K562 (cell line): ENCODE data around the gene ZNF200. TPM values are rescaled to one million over a fixed set of nuclear protein-coding genes. Genes with fewer than 3 reads are reported as not detected.

Source experiments
- ATAC-seq: fragments of 200-7000 bp; cut with Tn5 transposase; 3 replicates; pipeline ENCODE4 v1.9.1; 2020; ENCODE audit warnings: moderate library complexity
- BruUV-seq: library from RNA; stranded (reverse); fragments of 400-500 nt; replicated peaks from 2 replicates; lab custom pipeline; 2021; lab: Mats Ljungman, UMichigan
- CTCF ChIA-PET: fragments of 300-600 bp; formaldehyde crosslinking; extraction: SDS; loops from one replicate; lab custom pipeline; 2021; ENCODE audit warnings: low intra/inter-chr PET ratio; lab: Yijun Ruan, JAX
- POLR2A ChIA-PET: fragments of 300-600, 350-650 bp; sonication (Branson Sonifier 250); formaldehyde crosslinking; extraction: SDS; loops from one replicate; lab custom pipeline; 2021; ENCODE audit warnings: antibody characterized with exemption, inconsistent platforms; lab: Yijun Ruan, JAX
- DNase-seq, 4 experiments: peaks; one replicate each; pipeline versions ENCODE4 v3.0.0 to v3.0.0-alpha.2; 2011 to 2018; ENCODE audit warnings: low spot score in 3 of 4, mixed read lengths in 3 of 4; ENCODE audit errors: extremely low read depth in 1 of 4
- FAIRE-seq: peaks from 2 replicates; lab custom pipeline; 2011; peaks lifted over from hg19 to GRCh38; lab: Jason Lieb, UNC
- H2AFZ ChIP-seq: 2 replicates; pipeline ENCODE4 v1.6.0; 2011; ENCODE audit warnings: low read depth, low read length, control low read depth, inconsistent platforms
- H3K27ac ChIP-seq: fragments of 200-600 bp; 3 replicates; pipeline ENCODE4 v1.8.0; 2011; ENCODE audit warnings: low read depth, mild to moderate bottlenecking, control low read depth, inconsistent platforms, low read length, moderate library complexity, mixed read lengths; ENCODE audit errors: extremely low read depth
- H3K27me3 ChIP-seq, 2 experiments: fragments of 300-600 bp in 1 of 2; 2 replicates in 1 of 2; 3 replicates in 1 of 2; pipeline versions ENCODE4 v1.6.0 to v1.8.0; 2011; ENCODE audit warnings: inconsistent platforms in 2 of 2, low read length in 2 of 2, mild to moderate bottlenecking in 1 of 2, mixed read lengths in 1 of 2, moderate library complexity in 1 of 2; ENCODE audit not compliant: control insufficient read depth in 2 of 2, insufficient read depth in 2 of 2
- H3K36me3 ChIP-seq: fragments of 300-600 bp; 3 replicates; pipeline ENCODE4 v1.8.0; 2011; ENCODE audit warnings: mild to moderate bottlenecking, low read length, inconsistent platforms; ENCODE audit not compliant: control insufficient read depth, insufficient read depth
- H3K4me1 ChIP-seq, 2 experiments: fragments of 200-600 bp in 1 of 2; replicated peaks in 1 of 2; 2 replicates in 1 of 2; 3 replicates in 1 of 2; pipeline versions ENCODE4 v1.5.1 to v1.8.0; 2011; ENCODE audit warnings: inconsistent platforms in 2 of 2, low read length in 2 of 2, mild to moderate bottlenecking in 1 of 2, mixed read lengths in 1 of 2, moderate library complexity in 1 of 2; ENCODE audit not compliant: control insufficient read depth in 2 of 2, insufficient read depth in 2 of 2
- H3K4me2 ChIP-seq: 2 replicates; pipeline ENCODE4 v1.6.1; 2011; ENCODE audit warnings: low read length, control low read depth, inconsistent platforms, mixed read lengths; ENCODE audit not compliant: insufficient read depth
- H3K4me3 ChIP-seq: fragments of 200-600 bp; sonication (generic), shearing (Covaris generic); 2 replicates; pipeline ENCODE4 v1.5.1; 2016; ENCODE audit warnings: control low read depth, inconsistent platforms
- H3K79me2 ChIP-seq: fragments of 200-600 bp; 3 replicates; pipeline ENCODE4 v1.8.0; 2011; ENCODE audit warnings: low read length, inconsistent platforms; ENCODE audit not compliant: control insufficient read depth, insufficient read depth
- H3K9ac ChIP-seq, 2 experiments: 2 replicates each; pipeline versions ENCODE4 v1.6.0 to v1.6.1; 2011; ENCODE audit warnings: low read depth in 2 of 2, low read length in 2 of 2, control low read depth in 1 of 2, inconsistent platforms in 1 of 2, mild to moderate bottlenecking in 1 of 2, mixed read lengths in 1 of 2; ENCODE audit not compliant: insufficient read depth in 1 of 2
- H3K9me1 ChIP-seq: one replicate; pipeline ENCODE4 v1.6.0; 2011; ENCODE audit warnings: inconsistent platforms, mild to moderate bottlenecking, low read length, moderate library complexity; ENCODE audit not compliant: control insufficient read depth, insufficient read depth
- H3K9me3 ChIP-seq: replicated peaks from 2 replicates; pipeline ENCODE4 v1.5.1; 2011; ENCODE audit warnings: low read depth, low read length, inconsistent platforms; ENCODE audit not compliant: control insufficient read depth, insufficient read depth
- H4K20me1 ChIP-seq: replicated peaks from 2 replicates; pipeline ENCODE4 v1.6.1; 2011; ENCODE audit warnings: low read length, inconsistent platforms, mixed read lengths; ENCODE audit not compliant: control insufficient read depth, insufficient read depth
- CBFB ChIP-seq: sonication (generic); formaldehyde crosslinking; IDR thresholded peaks from 2 replicates; pipeline ENCODE4 v1.4.0; 2020; ENCODE audit warnings: mild to moderate bottlenecking, missing genetic modification reagents
- FOSL1 ChIP-seq: fragments of 200-800 bp; sonication (Bioruptor generic); conservative IDR thresholded peaks from 2 replicates; pipeline ENCODE4 v1.6.1; 2016; ENCODE audit warnings: missing genetic modification characterization, missing compliant biosample characterization
- GATAD2A ChIP-seq: fragments of 450-650 bp; IDR thresholded peaks from 2 replicates; pipeline ENCODE4 v1.6.1; 2017
- GTF3C2 ChIP-seq: IDR thresholded peaks from 3 replicates; pipeline ENCODE4 v1.6.1; 2011; ENCODE audit warnings: borderline replicate concordance, mild to moderate bottlenecking, moderate library complexity; ENCODE audit not compliant: insufficient read length; ENCODE audit errors: extremely low read depth
- POLR2H ChIP-seq: IDR thresholded peaks from 2 replicates; pipeline ENCODE4 v1.6.1; 2016; ENCODE audit warnings: missing genetic modification characterization, low read depth, mild to moderate bottlenecking, control low read depth, missing compliant biosample characterization, moderate library complexity
- POLR3A ChIP-seq: IDR thresholded peaks from 2 replicates; pipeline ENCODE4 v1.6.1; 2011; ENCODE audit warnings: borderline replicate concordance, mild to moderate bottlenecking, moderate library complexity; ENCODE audit not compliant: insufficient read length, insufficient read depth; ENCODE audit errors: extremely low read depth
- TEAD4 ChIP-seq, 2 experiments: sonication (generic) in 1 of 2; formaldehyde crosslinking in 1 of 2; IDR thresholded peaks; 2 replicates each; pipeline versions ENCODE4 v1.6.1 to v1.8.0; 2012 to 2022; ENCODE audit warnings: borderline replicate concordance in 1 of 2, inconsistent platforms in 1 of 2, low read length in 1 of 2, mild to moderate bottlenecking in 1 of 2, missing genetic modification reagents in 1 of 2
- UBTF ChIP-seq, 2 experiments: IDR thresholded peaks; 2 replicates each; pipeline ENCODE4 v1.6.1; 2012; ENCODE audit warnings: improper control_type of control experiment in 2 of 2, low read depth in 2 of 2, low read length in 2 of 2, borderline replicate concordance in 1 of 2
- ZBTB7A ChIP-seq: IDR thresholded peaks from 2 replicates; pipeline ENCODE4 v1.6.1; 2011; ENCODE audit warnings: low read depth, mild to moderate bottlenecking, low read length, moderate library complexity, borderline replicate concordance; ENCODE audit not compliant: control insufficient read depth
- ZNF408 ChIP-seq: fragments of 250-450 bp; sonication (Bioruptor Pico); IDR thresholded peaks from 2 replicates; pipeline ENCODE4 v1.4.0; 2020; ENCODE audit warnings: low read depth, mild to moderate bottlenecking, moderate library complexity
- ZNF431 ChIP-seq: sonication (generic); formaldehyde crosslinking; IDR thresholded peaks from 2 replicates; pipeline ENCODE4 v1.8.0; 2022; ENCODE audit warnings: mild to moderate bottlenecking, missing genetic modification reagents
- ZSCAN29 ChIP-seq: fragments of 450-650 bp; IDR thresholded peaks from 2 replicates; pipeline ENCODE4 v1.6.1; 2017
- whole genome bisulfite sequencing: fragments of 100-300 bp; shearing (Covaris generic); methylation state at CpG from one replicate; pipeline ENCODE4 v1.1.6; 2016; ENCODE audit warnings: low coverage, mixed read lengths; ENCODE audit not compliant: insufficient coverage; ENCODE audit errors: missing lambda C conversion rate; 5-methylcytosine and 5-hydroxymethylcytosine counted together
- in situ Hi-C: fragments of 300-500 bp; cut with MboI; formaldehyde crosslinking; loops from 4 replicates; pipeline ENCODE4 v1.15.0; 2018; ENCODE audit warnings: inconsistent platforms, mixed read lengths
- intact Hi-C: fragments of 100-400 bp; cut with micrococcal nuclease; formaldehyde crosslinking; loops from 2 replicates; pipeline ENCODE4 v1.14.2; 2022
- polyA plus RNA-seq, 8 experiments: library from polyadenylated mRNA; depleted of rRNA in 4 of 8; stranded (reverse) in 5 of 8; unstranded in 3 of 8; fragments of >200 nt; fragmentation: Nextera tagmentation in 2 of 8; fragmentation: Illumina TruSeq in 1 of 8; extraction: Ambion mirVana in 2 of 8; extraction: Trizol in 1 of 8; gene quantifications; 2 replicates each; pipeline versions ENCODE4 v1.2.1 to v1.2.3, GENCODE V29; 2011 to 2014; ENCODE audit warnings: inconsistent platforms in 1 of 8, missing spikeins in 1 of 8
- total RNA-seq, 7 experiments: library from RNA; depleted of rRNA in 6 of 7; stranded (reverse); fragments of >200 nt in 6 of 7; fragmentation: Illumina TruSeq in 2 of 7; extraction: Trizol in 2 of 7; gene quantifications; 2 replicates each; pipeline versions ENCODE4 v1.2.1 to v1.2.3, GENCODE V29; 2011 to 2021; ENCODE audit warnings: low replicate concordance in 1 of 7

ZNF200 gene
- total and polyA plus RNA-seq, 9 of the 15 experiments (the other 6 are each of a cell fraction or from before 2014, with no cell fraction given), result 4.8 to 14.5 (median 9.2) TPM

- peak; percentile 3 for ATAC-seq
- peaks cover 23 to 58% of the 10 kb centered on the region in 2 experiments for H3K4me1 ChIP-seq
- intact Hi-C loops (loop anchor here (5.0 to 10.0 kb wide), 2 partner anchors 269 to 317 kb away; partner anchors contain the start of gene CLUAP1), in situ Hi-C loops (no loop called here)
- peak within 1 kb of the TSS; percentile 63 to 95 for H3K9ac ChIP-seq
- H2AFZ ChIP-seq, result peak within 1 kb of the TSS; percentile 98
- ChIA-PET POLR2A (interaction anchor here (0.6 kb wide), 2 partner anchors 59 to 319 kb away, joined by 3 to 4 read pairs; no protein-coding TSS in a partner anchor), CTCF (no interaction called here)
- no peaks in the 10 kb centered on the region for H3K27me3 ChIP-seq
- peak; percentile 88 for FAIRE-seq
- no peaks in the 10 kb centered on the region for H3K9me1 ChIP-seq
- H3K36me3 ChIP-seq, result no peaks in the 10 kb centered on the region
- BruUV-seq, result no TSS peak
- H3K79me2 ChIP-seq, result no peaks in the 10 kb centered on the region
- WGBS, result under 1% methylated on average over 31 of the region's 51 CpGs
- H3K27ac ChIP-seq, result peak within 1 kb of the TSS; percentile 70
- peak within 1 kb of the TSS; percentile 99 for H3K4me2 ChIP-seq
- no peaks in the 10 kb centered on the region for H4K20me1 ChIP-seq
- DNase-seq, result peak in 3 of 4 experiments; percentile 36 to 83 (median 49)
- H3K9me3 ChIP-seq, result no peaks in the 10 kb centered on the region
- H3K4me3 ChIP-seq, result peak within 1 kb of the TSS; percentile 55
- TF ChIP-seq ZNF431 (CRISPR knock-in tag) (no peak), TEAD4 (IDR thresholded peaks at IDR 0.05; ENCODE audit: low read length) (peak; percentile 21; the same call in 1 of the 2 replicates), TEAD4 (CRISPR knock-in tag; IDR thresholded peaks at IDR 0.05; ENCODE audit: borderline replicate concordance) (no peak), GTF3C2 (peak; percentile 86), CBFB (CRISPR knock-in tag) (0 out of 2 replicates have a peak, but pooled peaks have one; percentile 67), POLR2H (tag) (peak; percentile 86), GATAD2A (no peak), ZSCAN29 (peak; percentile 31; the same call in 1 of the 2 replicates), POLR3A (peak; percentile 69), ZNF408 (CRISPR knock-in tag) (no peak), FOSL1 (tag) (0 out of 2 replicates have a peak, but pooled peaks have one; percentile 28), ZBTB7A (peak; percentile 31; the same call in 1 of the 2 replicates), UBTF (IDR thresholded peaks at IDR 0.05; ENCODE audit: borderline replicate concordance in 1 of 2, low read depth in 2 of 2, low read length in 2 of 2) (0 out of 4 replicates have a peak, but pooled peaks of 1 of the 2 experiments have one; percentile 44)
Measured at GRCh38 chr16:3187798-3188674, 46.9 kb downstream of the ZNF200 start, which contains the start of gene OR1F1. Gene OR1F1 (plus strand): TSS chr16:3188204.
